ENCODE data around the gene NDUFA13. TPM values are rescaled to one million over a fixed set of nuclear protein-coding genes. Genes with fewer than 3 reads are reported as not detected.

The NDUFA13 gene
- total and polyA plus RNA-seq, 12 donors, result 856 to 1,278 (median 1,153) TPM

- ATAC-seq (no peak), DNase-seq (no peak)
- intact Hi-C loops (cut with DNase I), result no loop called here
- WGBS, 2 donors, result 85 to 91% methylated on average over 16 of the region's 16 CpGs
- Histone ChIP-seq H3K27ac (no peak overlapping the region), H3K36me3 (no peaks in the 10 kb centered on the region), H3K4me1 (peaks cover 9 to 37% (median 28%) of the 10 kb centered on the region in 9 donors), H3K27me3 (peaks cover 4 to 83% (median 70%) of the 10 kb centered on the region in 7 donors), H3K9me3 (no peaks in the 10 kb centered on the region), H3K4me3 (no peak overlapping the region)
- no peak for TF ChIP-seq CTCF (IDR thresholded peaks at IDR 0.05)
Observed at GRCh38 chr19:19541616-19542015, 25.6 kb downstream of the NDUFA13 start.

- H3K27ac ChIP-seq, result no peak overlapping the region
- WGBS, 2 donors, result 84 to 89% methylated on average over 12 of the region's 12 CpGs
- no peak for TF ChIP-seq CTCF (IDR thresholded peaks at IDR 0.05)
- H3K36me3 ChIP-seq, result no peaks in the 10 kb centered on the region
- DNase-seq (no peak), ATAC-seq (no peak)
- peaks cover 12 to 46% (median 34%) of the 10 kb centered on the region in 9 donors for H3K4me1 ChIP-seq
- intact Hi-C loops (cut with DNase I), result no loop called here
- no peak overlapping the region for H3K4me3 ChIP-seq
- peaks cover 4 to 88% (median 74%) of the 10 kb centered on the region in 7 donors for H3K27me3 ChIP-seq
- H3K9me3 ChIP-seq, result no peaks in the 10 kb centered on the region
Observed at GRCh38 chr19:19542507-19542906, 26.5 kb downstream of the NDUFA13 start.

GRCh38 chr19:19543101-19543500, 27.1 kb downstream of the NDUFA13 start:
- 93 to 97% methylated on average over 13 of the region's 13 CpGs for WGBS, 2 donors
- ATAC-seq (no peak), DNase-seq (no peak)
- intact Hi-C loops (cut with DNase I), result no loop called here
- TF ChIP-seq CTCF (IDR thresholded peaks at IDR 0.05), result no peak
- H3K4me3 ChIP-seq, result no peak overlapping the region
- peaks cover 9 to 47% (median 31%) of the 10 kb centered on the region in 9 donors for H3K4me1 ChIP-seq
- H3K27me3 ChIP-seq, result peaks cover 4 to 89% (median 68%) of the 10 kb centered on the region in 7 donors
- no peaks in the 10 kb centered on the region for H3K9me3 ChIP-seq
- H3K36me3 ChIP-seq, result no peaks in the 10 kb centered on the region
- no peak overlapping the region for H3K27ac ChIP-seq

GRCh38 chr19:19543640-19544039, 27.6 kb downstream of the NDUFA13 start:
- no peak for ATAC-seq
- 91 to 92% methylated on average over 19 of the region's 19 CpGs for WGBS, 2 donors
- Histone ChIP-seq H3K9me3 (no peaks in the 10 kb centered on the region), H3K36me3 (no peaks in the 10 kb centered on the region), H3K27ac (no peak overlapping the region), H3K4me3 (no peak overlapping the region), H3K4me1 (peaks cover 5 to 46% (median 28%) of the 10 kb centered on the region in 9 donors), H3K27me3 (peaks cover 4 to 88% (median 63%) of the 10 kb centered on the region in 7 donors)
- no peak for DNase-seq
- TF ChIP-seq CTCF (IDR thresholded peaks at IDR 0.05), result no peak
- intact Hi-C loops (cut with DNase I), result no loop called here

Data from heart right ventricle (tissue), 16 donors.